GM03348 (cell line): ENCODE data around the gene KEL.

Experiments
- DNase-seq: peaks from one replicate; pipeline ENCODE4 v3.0.0; 2012; ENCODE audit warnings: low spot score

The KEL gene

DNA sequence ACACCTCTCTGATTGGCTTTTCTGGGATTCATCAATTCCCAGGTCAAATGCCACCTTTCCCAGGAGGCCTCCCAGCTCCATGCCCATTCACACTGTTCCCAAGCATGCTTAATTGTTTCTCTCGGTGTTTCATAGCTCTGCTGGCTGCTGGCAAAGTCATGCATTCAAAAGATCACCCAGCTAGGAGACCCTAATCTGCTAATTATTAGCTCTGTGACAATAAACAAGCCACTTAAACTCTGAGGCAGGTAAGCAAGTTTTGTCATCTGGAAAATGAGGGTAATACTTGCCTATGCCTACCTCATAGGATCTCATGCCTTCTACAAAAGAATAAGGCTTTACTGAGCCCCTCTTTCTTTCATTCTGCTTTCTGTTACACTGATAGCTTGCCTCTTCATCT lies 828 bp upstream of the KEL start:
- no peak for DNase-seq

DNA sequence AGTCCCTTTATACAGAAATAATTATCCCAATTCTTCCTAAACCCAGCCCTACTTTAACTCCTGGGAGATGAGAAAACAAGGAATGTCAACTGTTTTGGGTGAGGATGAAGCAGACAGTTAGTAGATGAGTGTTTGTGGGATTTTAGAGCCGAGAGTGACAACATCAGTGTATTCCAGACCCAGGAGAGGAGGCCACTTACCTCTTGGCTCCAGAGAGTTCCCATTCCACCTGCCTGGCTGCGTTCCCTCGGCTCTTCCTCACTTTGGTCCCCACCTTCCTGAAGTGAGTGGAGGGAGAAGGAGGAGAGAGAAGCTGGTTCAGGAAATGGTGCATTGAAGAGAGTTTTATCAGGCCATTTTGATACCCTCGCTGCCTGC lies 579 bp downstream of the KEL start:
- DNase-seq, result no peak

- DNase-seq, result no peak
Measured at GRCh38 chr7:142960955-142961512, 1.1 kb downstream of the KEL start.

- no peak for DNase-seq
Measured at GRCh38 chr7:142959202-142959601, 3.0 kb downstream of the KEL start.

DNA sequence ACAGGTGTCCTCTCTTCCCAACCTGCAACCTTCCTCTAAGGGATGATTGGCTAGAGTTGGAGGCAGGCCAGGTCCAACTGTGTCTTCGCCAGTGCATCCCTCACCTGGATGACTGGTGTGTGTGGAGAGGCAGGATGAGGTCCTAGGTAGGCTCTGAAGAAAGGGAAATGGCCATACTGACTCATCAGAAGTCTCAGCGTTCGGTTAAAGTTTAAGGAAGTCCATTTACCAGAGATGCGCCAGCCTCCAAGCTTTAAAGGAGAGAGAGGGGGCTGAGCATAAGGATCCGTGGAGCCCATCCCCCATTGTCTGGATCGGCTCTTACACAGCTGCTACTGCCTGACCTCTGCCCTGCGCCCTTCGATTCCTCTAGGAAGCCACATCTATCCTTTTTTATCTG lies 4.4 kb downstream of the KEL start:
- no peak for DNase-seq

- no peak for DNase-seq
Measured at GRCh38 chr7:142956951-142957623, 5.1 kb downstream of the KEL start.

DNA sequence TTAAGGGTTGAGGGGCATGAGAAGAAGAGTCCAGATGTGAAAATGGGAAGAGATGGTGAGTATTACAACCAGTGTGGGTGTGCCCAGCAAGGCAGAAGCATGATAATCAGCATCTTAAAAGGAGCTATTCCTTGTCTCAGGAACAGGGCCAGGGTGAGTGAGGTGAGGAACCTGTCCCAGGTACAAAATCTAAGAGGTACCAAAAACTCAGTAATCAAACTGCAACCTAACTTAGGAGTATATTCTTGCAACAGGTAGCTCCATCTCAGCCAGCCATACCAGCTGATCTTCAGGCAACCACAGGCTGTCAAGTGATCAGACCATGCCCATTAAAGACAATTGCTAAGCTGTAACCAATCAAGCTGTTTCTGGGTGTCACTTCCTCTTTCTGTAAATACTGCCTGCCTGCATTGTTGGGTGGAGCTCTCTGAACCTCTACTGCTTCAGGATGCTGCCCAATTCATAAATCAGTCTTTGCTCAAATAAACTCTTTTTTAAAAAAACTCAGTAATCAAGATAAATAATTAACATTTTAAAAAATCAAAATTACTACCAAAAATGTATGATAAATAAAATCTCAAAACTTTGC lies 7.4 kb downstream of the KEL start:
- DNase-seq, result no peak

GRCh38 chr7:142950235-142950634 lies 11.9 kb downstream of the KEL start:
- no peak for DNase-seq

- no peak for DNase-seq
Measured at GRCh38 chr7:142948603-142949002, 13.6 kb downstream of the KEL start.

GRCh38 chr7:142945001-142945400 lies 17.2 kb downstream of the KEL start:
- no peak for DNase-seq

- DNase-seq, result no peak
Measured at GRCh38 chr7:142943706-142944268, 18.4 kb downstream of the KEL start.

GRCh38 chr7:142942746-142943145 lies 19.4 kb downstream of the KEL start:
- no peak for DNase-seq

- DNase-seq, result no peak
Measured at GRCh38 chr7:142941541-142941940, 20.6 kb downstream of the KEL start.

- DNase-seq, result no peak
Measured at GRCh38 chr7:142940966-142941535, 21.1 kb downstream of the KEL start.

DNA sequence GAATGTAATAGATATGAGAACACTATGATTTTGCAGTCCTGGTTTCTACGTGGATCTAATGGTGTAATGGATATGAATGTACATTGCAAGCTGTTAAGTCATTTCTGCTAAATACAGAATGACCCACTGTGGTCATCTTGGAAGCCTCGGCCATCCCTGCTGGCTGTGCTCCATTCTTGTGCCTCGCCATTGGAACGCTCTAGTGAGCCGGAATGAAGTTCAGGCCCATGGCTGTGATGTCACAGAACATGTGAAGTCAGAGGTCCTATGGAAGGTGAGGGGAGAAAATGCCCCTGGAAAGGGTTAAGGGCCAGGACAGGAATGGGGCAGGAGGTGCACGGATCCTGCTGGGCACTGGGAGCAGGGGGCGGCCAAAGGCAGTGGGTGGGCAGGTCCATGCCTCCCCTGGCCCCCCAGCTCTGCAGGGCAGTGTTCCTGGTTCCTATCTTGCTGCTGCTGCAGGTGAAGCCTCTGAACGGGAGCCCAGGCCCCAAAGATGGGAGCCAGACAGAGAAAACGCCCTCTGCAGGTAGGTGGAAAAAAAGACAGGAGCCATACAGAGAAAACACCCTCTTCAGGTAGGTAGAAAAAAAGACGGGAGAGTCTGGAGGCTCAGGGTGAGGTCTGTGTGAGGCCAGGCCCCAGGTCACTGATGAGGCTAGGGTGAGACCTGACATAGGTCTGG lies 22.8 kb downstream of the KEL start, which contains the start of gene LLCFC1:
Gene LLCFC1, plus strand, starts transcription at position 259 of the 685 bp plus-strand sequence. Its CDS starts 138 bp downstream, at position 397.
- DNase-seq, result no peak

GRCh38 chr7:142938611-142939010 lies 23.6 kb downstream of the KEL start:
- DNase-seq, result no peak

DNA sequence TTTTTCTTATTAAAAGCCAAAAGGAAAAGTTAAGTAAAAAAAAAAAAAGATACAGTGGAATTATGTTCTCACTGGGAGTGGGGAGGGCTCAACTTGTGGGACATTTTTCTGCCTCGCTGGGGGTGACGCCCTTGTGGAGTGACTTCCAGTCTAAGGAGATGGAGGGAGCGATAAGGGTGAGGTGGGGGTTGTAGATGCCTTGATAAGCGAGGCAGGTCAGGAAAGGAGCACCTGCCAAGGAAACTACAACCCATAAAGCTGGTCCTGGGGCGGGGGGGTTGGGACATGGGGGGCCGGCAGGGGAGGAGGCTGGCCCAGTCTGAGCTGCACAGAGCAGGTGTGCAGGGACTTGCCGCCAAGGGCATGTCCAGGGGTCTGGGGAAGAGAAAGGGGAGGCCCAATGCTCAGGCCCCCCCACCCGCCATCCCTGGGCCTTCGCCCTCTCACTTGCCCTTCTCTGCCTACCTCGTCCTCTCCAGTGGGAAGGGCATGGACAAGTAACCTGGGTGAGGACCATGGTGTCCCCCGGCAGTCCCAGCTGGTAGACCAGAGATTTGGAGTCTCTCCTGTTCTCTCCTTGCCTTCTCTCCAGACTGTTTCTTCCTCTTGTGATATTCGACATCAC lies 26.1 kb downstream of the KEL start:
- DNase-seq, result no peak

DNA sequence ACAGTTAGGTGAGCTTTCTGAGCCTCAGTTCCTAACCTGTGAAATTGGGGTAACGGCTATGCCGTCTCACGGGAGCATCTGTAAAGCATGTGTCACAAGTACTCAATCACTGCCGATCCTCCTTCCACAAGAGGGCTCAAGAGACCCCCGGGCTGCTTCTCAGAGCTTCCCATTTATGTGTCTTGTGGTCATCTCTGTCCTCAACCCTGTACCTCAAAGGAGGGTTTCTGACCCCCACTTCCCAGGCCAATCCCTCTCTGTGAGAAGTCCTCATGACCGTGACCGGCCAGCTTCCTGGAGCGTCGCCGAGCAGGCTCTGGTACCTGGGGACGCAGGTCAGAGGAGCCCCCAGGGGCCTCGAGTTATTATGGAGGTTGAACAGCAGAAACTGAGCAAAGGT lies 28.1 kb downstream of the KEL start:
- DNase-seq, result no peak

DNA sequence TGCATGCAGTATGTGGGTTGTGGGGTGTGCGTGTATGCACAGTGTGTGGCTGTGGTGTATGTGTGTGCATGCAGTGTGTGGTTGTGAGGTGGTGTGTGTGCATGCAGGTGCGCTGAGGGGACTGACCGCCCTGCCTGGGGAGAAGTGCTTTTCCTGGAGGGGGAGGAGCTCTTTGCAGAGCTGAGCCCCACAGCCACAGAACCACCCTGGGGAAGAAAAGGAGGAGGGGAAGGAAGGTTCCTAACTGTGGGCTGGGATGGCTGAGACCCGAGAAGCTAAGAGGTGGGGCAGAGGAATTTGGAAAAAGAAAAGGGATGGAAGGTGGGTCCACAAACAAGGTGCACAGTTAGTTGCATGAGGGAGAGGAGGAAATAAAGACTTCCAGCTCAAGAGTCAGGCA lies 28.5 kb downstream of the KEL start, which contains the start of gene TRPV5:
Gene TRPV5, minus strand, starts transcription at position 123 of the 400 bp plus-strand sequence. CDS start 287 bp downstream, outside the sequence.
- no peak for DNase-seq

DNA sequence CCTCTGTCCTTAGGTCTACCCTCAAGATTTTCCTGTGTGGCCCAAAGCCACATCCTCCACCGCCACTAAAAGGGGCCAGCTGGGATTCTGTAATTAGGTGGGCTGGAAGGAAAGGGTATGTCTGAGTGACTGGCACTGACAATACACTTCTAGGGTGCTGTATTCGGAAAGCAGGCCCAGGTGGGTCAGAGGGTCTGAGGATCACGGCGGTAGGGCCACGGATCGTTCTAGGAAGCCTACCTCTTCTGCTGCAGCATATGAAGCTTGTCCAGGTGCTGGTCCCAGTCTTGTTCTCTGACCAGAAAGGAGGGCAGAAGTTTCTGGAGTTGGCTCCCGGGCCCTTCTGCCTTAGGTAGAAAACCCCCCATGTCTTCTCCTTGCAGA lies 29.1 kb downstream of the KEL start:
- no peak for DNase-seq

DNA sequence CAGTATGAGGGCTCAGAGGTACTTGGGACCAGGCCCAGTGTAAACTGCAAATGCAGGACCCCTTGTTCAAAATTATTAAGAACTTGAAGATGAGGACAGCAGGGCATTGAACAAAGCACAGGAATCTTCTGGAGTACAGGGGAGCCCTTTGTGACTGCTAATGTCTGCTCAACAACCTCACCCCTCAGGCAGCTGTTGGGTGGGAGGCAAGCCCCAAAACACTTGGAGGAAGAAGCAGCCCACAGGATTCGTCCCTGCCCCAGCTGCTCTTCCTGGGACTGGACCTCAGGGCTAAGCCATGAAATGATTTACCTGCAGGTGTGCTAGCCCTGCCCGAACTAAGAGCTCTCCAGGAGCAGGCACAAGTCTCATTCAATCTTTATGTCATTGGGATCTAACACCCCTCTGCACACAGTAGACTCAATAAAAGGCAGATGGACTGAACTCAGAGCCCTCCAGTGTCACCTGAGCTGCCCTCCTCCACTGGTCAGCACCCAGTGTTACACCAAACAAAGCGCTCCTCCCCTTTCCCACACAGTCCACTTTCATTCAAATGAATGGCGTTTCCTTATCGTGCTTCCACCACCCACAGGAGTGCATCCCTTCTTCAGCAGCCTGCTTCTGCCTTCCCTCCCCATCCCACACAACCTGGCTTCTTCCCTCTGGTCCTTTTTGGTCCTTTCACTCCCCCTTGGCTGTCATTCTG lies 29.6 kb downstream of the KEL start:
- DNase-seq, result no peak
